ENCODE measurements around the gene SMAD3. TPM values are rescaled to one million over a fixed set of nuclear protein-coding genes. Genes with fewer than 3 reads are reported as not detected.

Gene SMAD3
- total RNA-seq, 1 experiment from 2014 or later, result 54.8 TPM

DNA sequence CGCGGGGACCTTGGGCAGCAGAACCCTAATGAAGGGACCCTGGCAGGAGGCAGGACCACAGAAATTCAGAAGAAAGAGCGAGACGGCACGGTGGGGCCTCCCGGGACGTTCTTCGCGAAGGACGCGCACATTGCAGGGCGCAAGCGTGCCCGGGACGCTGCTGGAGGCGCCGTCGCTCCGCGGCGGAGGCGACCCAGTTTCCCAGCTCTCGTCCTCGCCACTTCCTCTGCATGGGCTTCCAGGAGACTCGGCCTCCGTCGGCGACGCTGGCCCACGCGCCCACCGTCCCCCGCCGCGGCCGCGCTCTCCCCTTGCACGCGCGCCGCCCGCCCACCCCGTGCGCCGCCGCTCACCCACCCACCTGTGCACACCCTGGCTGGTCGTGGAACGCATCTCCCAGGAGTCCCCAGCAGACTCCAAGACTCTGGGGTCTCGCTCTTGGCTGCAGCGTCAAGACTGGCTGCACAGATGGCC lies 31.8 kb upstream of the SMAD3 start:
- ChIA-PET POLR2A (no interaction called here), CTCF (no interaction called here)
- DNase-seq, result no peak
- intact Hi-C loops (cut with micrococcal nuclease; ENCODE audit: unreplicated experiment), result no loop called here
- TF ChIP-seq CTCF (IDR thresholded peaks at IDR 0.05; ENCODE audit: insufficient read depth in 1 of 2, low read depth in 1 of 2, low read length in 1 of 2, severe bottlenecking in 1 of 2, unreplicated experiment in 1 of 2), result no peak
- no TSS peak for BruUV-seq (replicated peaks)
- peaks cover 15% of the 10 kb centered on the region for H3K4me1 ChIP-seq
- no peaks in the 10 kb centered on the region for H3K36me3 ChIP-seq (ENCODE audit: control insufficient read depth, insufficient read depth, low read length)
- H3K4me3 ChIP-seq (ENCODE audit: low read depth, low read length), result no peak overlapping the region
- no peaks in the 10 kb centered on the region for H3K9me3 ChIP-seq
- no peaks in the 10 kb centered on the region for H3K36me3 Mint-ChIP-seq (ENCODE audit: insufficient read depth, unreplicated experiment)
- no peaks in the 10 kb centered on the region for H3K27me3 ChIP-seq (replicated peaks; ENCODE audit: control insufficient read depth, insufficient read depth, low read length)
- no peaks in the 10 kb centered on the region for H3K9me3 Mint-ChIP-seq (ENCODE audit: unreplicated experiment)
- no peak overlapping the region for H3K4me3 Mint-ChIP-seq (ENCODE audit: unreplicated experiment)
- no peak overlapping the region for H3K27ac Mint-ChIP-seq (ENCODE audit: unreplicated experiment)
- H3K4me1 Mint-ChIP-seq (ENCODE audit: low read depth, unreplicated experiment), result peaks cover 11% of the 10 kb centered on the region
- H3K27me3 Mint-ChIP-seq (ENCODE audit: insufficient read depth, unreplicated experiment), result no peaks in the 10 kb centered on the region

- no peaks in the 10 kb centered on the region for H3K36me3 ChIP-seq (ENCODE audit: control insufficient read depth, insufficient read depth, low read length)
- ChIA-PET CTCF (no interaction called here), POLR2A (no interaction called here)
- Mint-ChIP-seq H3K36me3 (ENCODE audit: insufficient read depth, unreplicated experiment) (no peaks in the 10 kb centered on the region), H3K9me3 (ENCODE audit: unreplicated experiment) (no peaks in the 10 kb centered on the region), H3K27me3 (ENCODE audit: insufficient read depth, unreplicated experiment) (no peaks in the 10 kb centered on the region), H3K27ac (ENCODE audit: unreplicated experiment) (no peak overlapping the region), H3K4me3 (ENCODE audit: unreplicated experiment) (no peak overlapping the region), H3K4me1 (ENCODE audit: low read depth, unreplicated experiment) (peaks cover 4% of the 10 kb centered on the region)
- intact Hi-C loops (cut with micrococcal nuclease; ENCODE audit: unreplicated experiment), result no loop called here
- H3K4me3 ChIP-seq (ENCODE audit: low read depth, low read length), result no peak overlapping the region
- no peak for TF ChIP-seq CTCF (IDR thresholded peaks at IDR 0.05; ENCODE audit: insufficient read depth in 1 of 2, low read depth in 1 of 2, low read length in 1 of 2, severe bottlenecking in 1 of 2, unreplicated experiment in 1 of 2)
- no peak for DNase-seq
- H3K9me3 ChIP-seq, result no peaks in the 10 kb centered on the region
- no peaks in the 10 kb centered on the region for H3K27me3 ChIP-seq (replicated peaks; ENCODE audit: control insufficient read depth, insufficient read depth, low read length)
- BruUV-seq (replicated peaks), result no TSS peak
- H3K4me1 ChIP-seq, result peaks cover 18% of the 10 kb centered on the region
These were observed 29.5 kb upstream of the SMAD3 start for GRCh38 chr15:67035886-67036285.

DNA sequence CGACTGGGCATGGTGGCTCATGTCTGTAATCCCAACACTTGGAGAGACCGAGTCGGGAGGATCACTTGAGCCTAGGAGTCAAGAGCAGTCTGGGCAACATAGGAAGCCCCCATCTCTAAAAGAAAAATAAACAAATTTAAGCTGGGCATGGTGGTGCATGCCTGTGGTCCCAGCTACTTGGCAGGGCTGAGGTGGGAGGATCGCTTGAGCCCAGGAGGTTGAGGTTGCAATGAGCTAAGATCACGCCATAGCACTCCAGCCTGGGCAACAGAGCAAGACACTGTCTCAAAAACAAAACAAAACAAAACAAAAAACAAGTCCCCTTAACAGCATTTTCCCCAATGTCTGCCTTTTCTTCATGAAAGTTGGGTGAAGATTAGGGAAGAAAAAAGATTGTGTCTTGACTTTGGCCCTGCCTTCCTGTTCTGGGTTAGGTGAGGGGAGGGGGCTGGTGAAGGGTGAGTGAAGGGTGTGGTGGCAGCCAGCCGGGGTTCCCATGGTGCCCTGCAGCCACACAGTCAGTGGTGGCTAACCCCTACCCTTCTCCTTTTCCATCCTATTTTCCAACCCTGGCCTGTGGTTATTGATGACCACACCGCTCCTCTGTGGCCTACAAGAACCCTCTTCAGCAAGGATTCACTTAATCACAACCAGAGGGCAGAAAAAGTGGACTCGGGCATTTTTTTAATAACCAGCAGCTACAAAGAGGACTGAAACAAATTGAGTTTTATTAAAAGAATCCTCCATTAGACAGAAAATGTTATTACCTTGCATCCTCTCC lies 28.4 kb upstream of the SMAD3 start:
- Mint-ChIP-seq H3K27ac (ENCODE audit: unreplicated experiment) (no peak overlapping the region), H3K4me3 (ENCODE audit: unreplicated experiment) (no peak overlapping the region), H3K4me1 (ENCODE audit: low read depth, unreplicated experiment) (peaks cover 10% of the 10 kb centered on the region), H3K36me3 (ENCODE audit: insufficient read depth, unreplicated experiment) (no peaks in the 10 kb centered on the region), H3K27me3 (ENCODE audit: insufficient read depth, unreplicated experiment) (no peaks in the 10 kb centered on the region), H3K9me3 (ENCODE audit: unreplicated experiment) (no peaks in the 10 kb centered on the region)
- H3K4me1 ChIP-seq, result peaks cover 24% of the 10 kb centered on the region
- no peaks in the 10 kb centered on the region for H3K9me3 ChIP-seq
- no peaks in the 10 kb centered on the region for H3K36me3 ChIP-seq (ENCODE audit: control insufficient read depth, insufficient read depth, low read length)
- no peaks in the 10 kb centered on the region for H3K27me3 ChIP-seq (replicated peaks; ENCODE audit: control insufficient read depth, insufficient read depth, low read length)
- intact Hi-C loops (cut with micrococcal nuclease; ENCODE audit: unreplicated experiment), result no loop called here
- POLR2A ChIA-PET, result no interaction called here
- H3K4me3 ChIP-seq (ENCODE audit: low read depth, low read length), result no peak overlapping the region
- no TSS peak for BruUV-seq (replicated peaks)
- DNase-seq, result no peak
- CTCF ChIA-PET, result interaction anchor here (0.6 kb wide), 1 partner anchor 90 kb away, joined by 3 read pairs; no protein-coding TSS in a partner anchor
- TF ChIP-seq CTCF (IDR thresholded peaks at IDR 0.05; ENCODE audit: insufficient read depth in 1 of 2, low read depth in 1 of 2, low read length in 1 of 2, severe bottlenecking in 1 of 2, unreplicated experiment in 1 of 2), result no peak
